ENCODE results near the gene TBCA.

Gene TBCA

GRCh38 chr5:77748160-77748559 is 28.0 kb downstream of the TBCA start:
- Histone ChIP-seq H3K27me3 (ENCODE audit: insufficient read depth, low read length) (no peaks in the 10 kb centered on the region), H2AFZ (ENCODE audit: low read length, unreplicated experiment) (no peak overlapping the region), H3K4me1 (ENCODE audit: control insufficient read depth, insufficient read depth, low read length, unreplicated experiment) (peaks cover 12% of the 10 kb centered on the region), H3K36me3 (ENCODE audit: insufficient read depth, low read length) (0 out of 2 replicates have a peak, but pooled peaks cover 7% of the 10 kb centered on the region), H3K79me2 (ENCODE audit: control insufficient read depth, insufficient read depth, low read length, unreplicated experiment) (peaks cover 72% of the 10 kb centered on the region), H3K27ac (ENCODE audit: low read depth, low read length) (no peak overlapping the region), H3K4me3 (ENCODE audit: low read depth, low read length) (no peak overlapping the region)

- H3K4me3 ChIP-seq (ENCODE audit: low read depth, low read length): no peak overlapping the region
- 0 out of 2 replicates have a peak, but pooled peaks cover 7% of the 10 kb centered on the region for H3K36me3 ChIP-seq (ENCODE audit: insufficient read depth, low read length)
- H3K27me3 ChIP-seq (ENCODE audit: insufficient read depth, low read length): no peaks in the 10 kb centered on the region
- H3K79me2 ChIP-seq (ENCODE audit: control insufficient read depth, insufficient read depth, low read length, unreplicated experiment): peaks cover 68% of the 10 kb centered on the region
- peaks cover 13% of the 10 kb centered on the region for H3K4me1 ChIP-seq (ENCODE audit: control insufficient read depth, insufficient read depth, low read length, unreplicated experiment)
- no peak overlapping the region for H2AFZ ChIP-seq (ENCODE audit: low read length, unreplicated experiment)
- no peak overlapping the region for H3K27ac ChIP-seq (ENCODE audit: low read depth, low read length)
These were observed 32.0 kb downstream of the TBCA start for GRCh38 chr5:77744116-77744515.

DNA sequence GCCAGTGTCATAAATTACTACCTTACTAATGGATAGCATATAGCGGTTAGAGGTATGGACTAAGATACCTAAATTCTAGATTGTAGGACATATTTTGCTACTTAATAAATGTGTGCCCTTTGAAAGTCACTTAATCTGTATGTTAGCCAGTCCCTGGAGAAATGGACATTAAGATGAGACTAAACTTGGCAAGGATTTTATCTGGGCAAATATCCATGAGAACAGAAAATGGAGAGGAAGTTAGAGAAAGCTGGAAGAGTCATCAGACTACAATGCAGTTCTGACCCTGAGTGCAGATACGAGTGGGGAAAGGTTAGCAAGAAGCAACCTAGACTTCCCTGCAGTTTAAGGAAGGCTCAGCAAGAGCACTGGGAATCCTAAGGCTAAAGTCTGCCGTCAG is 33.0 kb downstream of the TBCA start:
- 0 out of 2 replicates have a peak, but pooled peaks cover 7% of the 10 kb centered on the region for H3K36me3 ChIP-seq (ENCODE audit: insufficient read depth, low read length)
- H3K4me3 ChIP-seq (ENCODE audit: low read depth, low read length): no peak overlapping the region
- H2AFZ ChIP-seq (ENCODE audit: low read length, unreplicated experiment): no peak overlapping the region
- H3K79me2 ChIP-seq (ENCODE audit: control insufficient read depth, insufficient read depth, low read length, unreplicated experiment): peaks cover 64% of the 10 kb centered on the region
- no peaks in the 10 kb centered on the region for H3K27me3 ChIP-seq (ENCODE audit: insufficient read depth, low read length)
- H3K4me1 ChIP-seq (ENCODE audit: control insufficient read depth, insufficient read depth, low read length, unreplicated experiment): peaks cover 13% of the 10 kb centered on the region
- H3K27ac ChIP-seq (ENCODE audit: low read depth, low read length): no peak overlapping the region

- Histone ChIP-seq H3K27me3 (ENCODE audit: insufficient read depth, low read length) (no peaks in the 10 kb centered on the region), H2AFZ (ENCODE audit: low read length, unreplicated experiment) (no peak overlapping the region), H3K4me1 (ENCODE audit: control insufficient read depth, insufficient read depth, low read length, unreplicated experiment) (peaks cover 13% of the 10 kb centered on the region), H3K36me3 (ENCODE audit: insufficient read depth, low read length) (0 out of 2 replicates have a peak, but pooled peaks cover 7% of the 10 kb centered on the region), H3K27ac (ENCODE audit: low read depth, low read length) (no peak overlapping the region), H3K4me3 (ENCODE audit: low read depth, low read length) (no peak overlapping the region), H3K79me2 (ENCODE audit: control insufficient read depth, insufficient read depth, low read length, unreplicated experiment) (peaks cover 68% of the 10 kb centered on the region)
These were observed 34.5 kb downstream of the TBCA start for GRCh38 chr5:77741608-77742007.

DNA sequence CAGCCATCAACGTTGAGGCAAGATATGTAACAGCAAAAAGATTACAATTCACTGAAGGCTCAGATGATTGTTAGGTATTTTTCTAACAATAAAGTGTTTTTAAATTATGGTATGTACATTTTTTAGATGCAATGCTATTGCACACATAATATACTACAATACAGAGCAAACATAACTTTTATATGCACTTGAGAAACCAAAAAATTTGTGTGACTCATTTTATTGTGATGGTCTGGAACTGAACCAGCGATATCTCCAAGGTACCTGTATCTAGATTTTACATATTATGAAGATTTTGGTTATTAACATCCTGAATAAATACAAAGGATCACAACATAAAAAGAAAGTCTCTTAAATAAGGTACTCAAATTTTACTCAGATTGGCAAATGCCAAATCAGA is 41.3 kb downstream of the TBCA start:
- Histone ChIP-seq H3K36me3 (ENCODE audit: insufficient read depth, low read length) (no peaks in the 10 kb centered on the region; the same call in 1 of the 2 replicates), H3K4me1 (ENCODE audit: control insufficient read depth, insufficient read depth, low read length, unreplicated experiment) (no peaks in the 10 kb centered on the region), H2AFZ (ENCODE audit: low read length, unreplicated experiment) (no peak overlapping the region), H3K27me3 (ENCODE audit: insufficient read depth, low read length) (no peaks in the 10 kb centered on the region), H3K79me2 (ENCODE audit: control insufficient read depth, insufficient read depth, low read length, unreplicated experiment) (peaks cover 77% of the 10 kb centered on the region), H3K27ac (ENCODE audit: low read depth, low read length) (no peak overlapping the region), H3K4me3 (ENCODE audit: low read depth, low read length) (no peak overlapping the region)

DNA sequence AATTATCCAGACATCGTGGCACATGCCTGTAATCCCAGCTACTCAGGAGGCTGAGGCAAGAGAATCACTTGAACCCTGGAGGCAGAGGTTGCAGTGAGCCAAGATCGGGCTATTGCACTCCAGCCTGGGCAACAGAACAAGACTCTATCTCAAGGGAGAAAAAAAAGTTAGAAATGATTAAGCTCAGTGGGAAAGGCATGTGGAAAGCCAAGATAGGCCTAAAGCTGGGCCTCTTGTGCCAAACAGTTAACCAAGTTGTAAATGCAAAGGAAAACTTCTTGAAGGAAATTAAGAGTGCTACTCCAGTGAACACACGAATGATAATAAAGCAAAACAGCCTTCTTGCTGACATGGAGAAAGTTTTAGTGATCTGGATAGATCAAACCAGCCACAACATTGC is 43.0 kb downstream of the TBCA start:
- H3K27me3 ChIP-seq (ENCODE audit: insufficient read depth, low read length): no peaks in the 10 kb centered on the region
- H3K36me3 ChIP-seq (ENCODE audit: insufficient read depth, low read length): no peaks in the 10 kb centered on the region; the same call in 1 of the 2 replicates
- H3K27ac ChIP-seq (ENCODE audit: low read depth, low read length): no peak overlapping the region
- no peak overlapping the region for H3K4me3 ChIP-seq (ENCODE audit: low read depth, low read length)
- H2AFZ ChIP-seq (ENCODE audit: low read length, unreplicated experiment): no peak overlapping the region
- peaks cover 80% of the 10 kb centered on the region for H3K79me2 ChIP-seq (ENCODE audit: control insufficient read depth, insufficient read depth, low read length, unreplicated experiment)
- no peaks in the 10 kb centered on the region for H3K4me1 ChIP-seq (ENCODE audit: control insufficient read depth, insufficient read depth, low read length, unreplicated experiment)

DNA sequence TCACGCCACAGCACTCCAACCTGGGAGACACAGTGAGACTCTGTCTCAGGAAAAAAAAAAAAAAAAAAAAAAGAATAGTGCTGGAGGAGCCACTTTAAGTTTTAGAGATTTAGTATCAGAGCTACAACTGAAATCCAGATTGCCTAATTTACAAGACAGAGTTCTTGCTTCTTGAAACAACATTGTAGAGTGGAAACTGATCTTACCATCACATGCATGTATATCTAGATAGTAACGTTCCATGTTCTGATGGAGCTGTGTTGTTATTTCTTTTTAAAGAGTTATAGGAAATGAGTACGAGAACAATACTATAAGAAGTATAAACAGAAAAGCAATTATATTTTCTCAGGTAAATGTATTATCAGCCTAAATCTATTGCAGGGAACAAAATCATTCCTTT is 48.9 kb downstream of the TBCA start:
- Histone ChIP-seq H3K36me3 (ENCODE audit: insufficient read depth, low read length) (no peaks in the 10 kb centered on the region), H3K4me1 (ENCODE audit: control insufficient read depth, insufficient read depth, low read length, unreplicated experiment) (no peaks in the 10 kb centered on the region), H3K79me2 (ENCODE audit: control insufficient read depth, insufficient read depth, low read length, unreplicated experiment) (peaks cover 70% of the 10 kb centered on the region), H3K4me3 (ENCODE audit: low read depth, low read length) (no peak overlapping the region), H3K27ac (ENCODE audit: low read depth, low read length) (no peak overlapping the region), H2AFZ (ENCODE audit: low read length, unreplicated experiment) (no peak overlapping the region), H3K27me3 (ENCODE audit: insufficient read depth, low read length) (no peaks in the 10 kb centered on the region)

DNA sequence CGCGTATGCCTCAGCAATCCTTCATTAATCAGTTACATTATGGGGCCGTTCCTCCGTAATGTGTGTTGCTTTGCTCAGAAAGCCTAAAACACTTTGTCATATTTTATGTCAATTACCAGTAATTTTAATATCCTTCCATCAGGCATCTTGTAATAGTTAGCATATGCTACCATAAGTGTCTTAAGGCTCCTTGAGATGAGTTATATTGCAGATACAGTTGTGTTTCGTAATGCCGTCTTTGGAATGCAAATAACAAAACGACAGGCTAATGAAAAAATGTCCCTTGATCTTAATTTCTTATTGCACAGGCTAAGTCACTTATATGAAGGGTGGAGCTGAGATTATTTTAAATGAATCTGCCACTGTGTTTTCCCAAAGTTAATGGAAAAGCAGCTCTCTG is 50.5 kb downstream of the TBCA start:
- H3K79me2 ChIP-seq (ENCODE audit: control insufficient read depth, insufficient read depth, low read length, unreplicated experiment): peaks cover 75% of the 10 kb centered on the region

GRCh38 chr5:77724934-77725333 is 51.2 kb downstream of the TBCA start:
- Histone ChIP-seq H3K4me1 (ENCODE audit: control insufficient read depth, insufficient read depth, low read length, unreplicated experiment) (no peaks in the 10 kb centered on the region), H3K79me2 (ENCODE audit: control insufficient read depth, insufficient read depth, low read length, unreplicated experiment) (peaks cover 72% of the 10 kb centered on the region), H3K27me3 (ENCODE audit: insufficient read depth, low read length) (no peaks in the 10 kb centered on the region), H2AFZ (ENCODE audit: low read length, unreplicated experiment) (no peak overlapping the region), H3K27ac (ENCODE audit: low read depth, low read length) (no peak overlapping the region), H3K36me3 (ENCODE audit: insufficient read depth, low read length) (no peaks in the 10 kb centered on the region), H3K4me3 (ENCODE audit: low read depth, low read length) (no peak overlapping the region)

More for the DNA sequence above, 50.5 kb downstream of the TBCA start:
- H3K27me3 ChIP-seq (ENCODE audit: insufficient read depth, low read length): no peaks in the 10 kb centered on the region
- no peak overlapping the region for H3K4me3 ChIP-seq (ENCODE audit: low read depth, low read length)
- H3K36me3 ChIP-seq (ENCODE audit: insufficient read depth, low read length): no peaks in the 10 kb centered on the region
- H3K4me1 ChIP-seq (ENCODE audit: control insufficient read depth, insufficient read depth, low read length, unreplicated experiment): no peaks in the 10 kb centered on the region
- no peak overlapping the region for H2AFZ ChIP-seq (ENCODE audit: low read length, unreplicated experiment)
- no peak overlapping the region for H3K27ac ChIP-seq (ENCODE audit: low read depth, low read length)

DNA sequence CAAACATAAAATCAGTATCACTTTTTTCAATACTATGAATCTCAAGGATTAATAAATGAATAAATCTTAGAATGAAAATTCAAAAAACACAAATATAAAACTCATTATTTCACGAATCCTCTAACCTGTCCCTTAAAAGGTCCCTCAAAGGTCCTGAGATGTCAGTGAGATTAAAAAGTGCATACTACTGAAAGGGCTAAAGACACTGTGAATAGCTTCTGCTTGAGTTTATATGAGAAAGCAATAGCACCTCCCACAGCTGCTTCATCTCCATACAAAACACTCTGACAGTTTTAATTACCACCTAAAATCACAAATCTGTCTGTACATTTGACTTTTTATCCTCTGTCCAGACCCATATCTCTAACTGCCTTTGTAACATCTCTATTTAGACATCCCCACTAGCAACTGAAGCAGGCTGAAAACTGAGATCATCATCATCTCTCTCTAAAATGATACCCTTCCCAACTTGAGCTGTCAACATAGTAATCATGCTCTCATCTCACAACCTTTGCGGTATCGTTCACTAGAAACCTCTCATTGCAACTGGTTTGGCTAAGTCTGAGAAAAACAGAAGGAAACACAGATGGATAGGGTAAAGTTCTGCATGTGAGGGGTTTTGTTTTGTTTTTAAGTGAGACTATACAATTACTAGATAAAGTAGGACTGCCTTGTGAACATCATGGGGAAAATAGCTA is 56.3 kb downstream of the TBCA start:
- no peaks in the 10 kb centered on the region for H3K27me3 ChIP-seq (ENCODE audit: insufficient read depth, low read length)
- peaks cover 77% of the 10 kb centered on the region for H3K79me2 ChIP-seq (ENCODE audit: control insufficient read depth, insufficient read depth, low read length, unreplicated experiment)
- H3K27ac ChIP-seq (ENCODE audit: low read depth, low read length): no peak overlapping the region
- no peak overlapping the region for H2AFZ ChIP-seq (ENCODE audit: low read length, unreplicated experiment)
- H3K36me3 ChIP-seq (ENCODE audit: insufficient read depth, low read length): 0 out of 2 replicates have a peak, but pooled peaks cover 4% of the 10 kb centered on the region
- H3K4me3 ChIP-seq (ENCODE audit: low read depth, low read length): no peak overlapping the region
- no peaks in the 10 kb centered on the region for H3K4me1 ChIP-seq (ENCODE audit: control insufficient read depth, insufficient read depth, low read length, unreplicated experiment)

GRCh38 chr5:77718934-77719610 is 57.1 kb downstream of the TBCA start:
- peaks cover 74% of the 10 kb centered on the region for H3K79me2 ChIP-seq (ENCODE audit: control insufficient read depth, insufficient read depth, low read length, unreplicated experiment)
- 0 out of 2 replicates have a peak, but pooled peaks cover 4% of the 10 kb centered on the region for H3K36me3 ChIP-seq (ENCODE audit: insufficient read depth, low read length)
- H3K4me3 ChIP-seq (ENCODE audit: low read depth, low read length): no peak overlapping the region

More at GRCh38 chr5:77718934-77719610, 57.1 kb downstream of the TBCA start:
- no peak overlapping the region for H3K27ac ChIP-seq (ENCODE audit: low read depth, low read length)
- H3K27me3 ChIP-seq (ENCODE audit: insufficient read depth, low read length): no peaks in the 10 kb centered on the region
- no peaks in the 10 kb centered on the region for H3K4me1 ChIP-seq (ENCODE audit: control insufficient read depth, insufficient read depth, low read length, unreplicated experiment)
- no peak overlapping the region for H2AFZ ChIP-seq (ENCODE audit: low read length, unreplicated experiment)
